Activated T-helper 1 cell treated with anti-CD3 and anti-CD28 coated beads, Interleukin-12 subunit alpha, Interleukin-12 subunit beta, Interleukin-2, Interleukin-4 antibody, amounts not matched to agents 30 ng/mL and 10 ng/mL and 1 ng/mL, durations not matched to agents 14 hours and 24 hours and 36 hours (primary cell): ENCODE measurements around the gene ARMC12. TPM values are rescaled to one million over a fixed set of nuclear protein-coding genes. Genes with fewer than 3 reads are reported as not detected.

Experiments used
- DNase-seq: peaks from one replicate; pipeline ENCODE4 v3.0.0; 2021; ENCODE audit warnings: low spot score
- H3K27ac Mint-ChIP-seq: one replicate; pipeline ENCODE4 v1.8.0; 2021; ENCODE audit warnings: mild to moderate bottlenecking, mixed read lengths
- H3K27me3 Mint-ChIP-seq: one replicate; pipeline ENCODE4 v1.8.0; 2022; ENCODE audit warnings: mild to moderate bottlenecking, moderate library complexity, mixed read lengths; ENCODE audit not compliant: insufficient read depth
- H3K36me3 Mint-ChIP-seq: one replicate; pipeline ENCODE4 v1.8.0; 2021; ENCODE audit warnings: low read depth, mixed read lengths
- H3K4me1 Mint-ChIP-seq: one replicate; pipeline ENCODE4 v1.8.0; 2021; ENCODE audit warnings: low read depth, mixed read lengths
- H3K4me3 Mint-ChIP-seq: one replicate; pipeline ENCODE4 v1.8.0; 2021; ENCODE audit warnings: mild to moderate bottlenecking, moderate library complexity, mixed read lengths
- H3K9me3 Mint-ChIP-seq: one replicate; pipeline ENCODE4 v1.8.0; 2021; ENCODE audit warnings: mixed read lengths
- intact Hi-C: fragments of 100-400 bp; cut with micrococcal nuclease; formaldehyde crosslinking; loops from one replicate; pipeline ENCODE4 v1.15.1; 2024
- total RNA-seq: library from RNA; stranded (reverse); gene quantifications from 2 replicates; pipeline ENCODE4 v1.2.3, GENCODE V29; 2022

Gene ARMC12
- total RNA-seq, 1 donor from 2014 or later: 0.41 TPM

GRCh38 chr6:35722121-35722761 lies 14.6 kb upstream of the ARMC12 start:
- H3K4me1 Mint-ChIP-seq: peaks cover 74% of the 10 kb centered on the region
- no peaks in the 10 kb centered on the region for H3K9me3 Mint-ChIP-seq
- no peak overlapping the region for H3K27ac Mint-ChIP-seq
- DNase-seq: no peak
- no peak overlapping the region for H3K4me3 Mint-ChIP-seq
- intact Hi-C loops: no loop called here
- H3K27me3 Mint-ChIP-seq: peaks cover 3% of the 10 kb centered on the region
- no peaks in the 10 kb centered on the region for H3K36me3 Mint-ChIP-seq

- no peaks in the 10 kb centered on the region for H3K36me3 Mint-ChIP-seq
- H3K27ac Mint-ChIP-seq: no peak overlapping the region
- peaks cover 69% of the 10 kb centered on the region for H3K4me1 Mint-ChIP-seq
- intact Hi-C loops: no loop called here
- H3K9me3 Mint-ChIP-seq: no peaks in the 10 kb centered on the region
- H3K27me3 Mint-ChIP-seq: peaks cover 3% of the 10 kb centered on the region
- DNase-seq: no peak
- no peak overlapping the region for H3K4me3 Mint-ChIP-seq
Observed at GRCh38 chr6:35723587-35723986, 13.2 kb upstream of the ARMC12 start.

GRCh38 chr6:35724059-35724458 lies 12.8 kb upstream of the ARMC12 start:
- Mint-ChIP-seq H3K36me3 (no peaks in the 10 kb centered on the region), H3K4me3 (no peak overlapping the region), H3K4me1 (peaks cover 69% of the 10 kb centered on the region), H3K9me3 (no peaks in the 10 kb centered on the region), H3K27me3 (peaks cover 3% of the 10 kb centered on the region), H3K27ac (no peak overlapping the region)
- intact Hi-C loops: no loop called here
- no peak for DNase-seq

- intact Hi-C loops: no loop called here
- Mint-ChIP-seq H3K4me1 (peaks cover 69% of the 10 kb centered on the region), H3K27me3 (peaks cover 3% of the 10 kb centered on the region), H3K9me3 (no peaks in the 10 kb centered on the region), H3K27ac (no peak overlapping the region), H3K36me3 (no peaks in the 10 kb centered on the region), H3K4me3 (no peak overlapping the region)
- no peak for DNase-seq
Observed at GRCh38 chr6:35724471-35724870, 12.4 kb upstream of the ARMC12 start.

GRCh38 chr6:35725081-35725708 lies 11.6 kb upstream of the ARMC12 start:
- peak overlapping the region; percentile 32 for H3K27ac Mint-ChIP-seq
- peak overlapping the region; percentile 20 for H3K4me3 Mint-ChIP-seq

GRCh38 chr6:35725721-35726438 lies 11.0 kb upstream of the ARMC12 start:
- Mint-ChIP-seq H3K4me1 (peaks cover 67% of the 10 kb centered on the region), H3K36me3 (no peaks in the 10 kb centered on the region), H3K27me3 (peaks cover 3% of the 10 kb centered on the region), H3K9me3 (no peaks in the 10 kb centered on the region), H3K4me3 (peak overlapping the region; percentile 43), H3K27ac (peak overlapping the region; percentile 75)
- intact Hi-C loops: no loop called here
- DNase-seq: no peak

More at GRCh38 chr6:35725081-35725708, 11.6 kb upstream of the ARMC12 start:
- peaks cover 69% of the 10 kb centered on the region for H3K4me1 Mint-ChIP-seq
- no peaks in the 10 kb centered on the region for H3K36me3 Mint-ChIP-seq
- no peaks in the 10 kb centered on the region for H3K9me3 Mint-ChIP-seq
- DNase-seq: no peak
- intact Hi-C loops: no loop called here
- peaks cover 3% of the 10 kb centered on the region for H3K27me3 Mint-ChIP-seq

GRCh38 chr6:35727231-35727934 lies 9.4 kb upstream of the ARMC12 start:
- no peak for DNase-seq
- intact Hi-C loops: no loop called here

GRCh38 chr6:35727935-35728682 lies 8.7 kb upstream of the ARMC12 start:
- Mint-ChIP-seq H3K27me3 (peaks cover 3% of the 10 kb centered on the region), H3K4me1 (peaks cover 78% of the 10 kb centered on the region), H3K9me3 (no peaks in the 10 kb centered on the region), H3K4me3 (peak overlapping the region; percentile 70), H3K36me3 (no peaks in the 10 kb centered on the region), H3K27ac (peak overlapping the region; percentile 93)
- intact Hi-C loops: loop anchor here (1.0 kb wide), 3 partner anchors 9 to 47 kb away; no protein-coding TSS in a partner anchor
- DNase-seq: peak; percentile 82

More at GRCh38 chr6:35727231-35727934, 9.4 kb upstream of the ARMC12 start:
- Mint-ChIP-seq H3K27me3 (peaks cover 3% of the 10 kb centered on the region), H3K27ac (peak overlapping the region; percentile 75), H3K4me1 (peaks cover 71% of the 10 kb centered on the region), H3K36me3 (no peaks in the 10 kb centered on the region), H3K4me3 (peak overlapping the region; percentile 43), H3K9me3 (no peaks in the 10 kb centered on the region)

GRCh38 chr6:35728683-35729678 lies 7.9 kb upstream of the ARMC12 start:
- no peak for DNase-seq
- intact Hi-C loops: loop anchor here (1.0 kb wide), 3 partner anchors 10 to 48 kb away; no protein-coding TSS in a partner anchor
- Mint-ChIP-seq H3K27me3 (peaks cover 3% of the 10 kb centered on the region), H3K27ac (peak overlapping the region; percentile 93), H3K36me3 (no peaks in the 10 kb centered on the region), H3K4me1 (peaks cover 77% of the 10 kb centered on the region), H3K9me3 (no peaks in the 10 kb centered on the region), H3K4me3 (peak overlapping the region; percentile 70)

- peak overlapping the region; percentile 77 for H3K27ac Mint-ChIP-seq
- H3K4me3 Mint-ChIP-seq: peak overlapping the region; percentile 26
- DNase-seq: no peak
- no peaks in the 10 kb centered on the region for H3K9me3 Mint-ChIP-seq
- peaks cover 73% of the 10 kb centered on the region for H3K4me1 Mint-ChIP-seq
- intact Hi-C loops: no loop called here
- no peaks in the 10 kb centered on the region for H3K36me3 Mint-ChIP-seq
- no peaks in the 10 kb centered on the region for H3K27me3 Mint-ChIP-seq
Observed at GRCh38 chr6:35729722-35730121, 7.1 kb upstream of the ARMC12 start.

- Mint-ChIP-seq H3K4me3 (peak overlapping the region; percentile 85), H3K9me3 (no peaks in the 10 kb centered on the region), H3K4me1 (peaks cover 68% of the 10 kb centered on the region), H3K27me3 (no peaks in the 10 kb centered on the region), H3K36me3 (no peaks in the 10 kb centered on the region), H3K27ac (no peak overlapping the region)
- no peak for DNase-seq
- intact Hi-C loops: loop anchor here (1.0 kb wide), 1 partner anchor 42 kb away; no protein-coding TSS in a partner anchor
Observed at GRCh38 chr6:35730745-35731413, 6.0 kb upstream of the ARMC12 start.
